Measurements from ENCODE around the gene ENOX1.

DNA sequence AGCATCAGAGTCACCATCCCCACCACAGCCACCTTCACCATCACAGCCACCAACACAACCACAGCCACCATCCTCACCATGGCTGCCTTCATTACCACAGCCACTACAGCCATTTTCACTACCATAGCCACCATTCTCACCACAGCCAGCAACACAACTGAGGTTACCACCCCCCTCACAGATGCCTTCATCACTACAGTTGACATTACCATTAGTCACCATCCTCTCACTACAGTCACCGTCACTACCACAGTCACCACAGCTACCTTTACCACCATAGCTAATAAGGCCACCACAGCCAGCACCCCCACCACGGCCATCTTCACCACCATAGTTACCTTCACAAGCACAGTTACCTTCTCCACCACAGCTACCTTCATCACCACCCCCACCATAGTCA is 493.8 kb downstream of the ENOX1 start:
- TF ChIP-seq, protein P1, sequence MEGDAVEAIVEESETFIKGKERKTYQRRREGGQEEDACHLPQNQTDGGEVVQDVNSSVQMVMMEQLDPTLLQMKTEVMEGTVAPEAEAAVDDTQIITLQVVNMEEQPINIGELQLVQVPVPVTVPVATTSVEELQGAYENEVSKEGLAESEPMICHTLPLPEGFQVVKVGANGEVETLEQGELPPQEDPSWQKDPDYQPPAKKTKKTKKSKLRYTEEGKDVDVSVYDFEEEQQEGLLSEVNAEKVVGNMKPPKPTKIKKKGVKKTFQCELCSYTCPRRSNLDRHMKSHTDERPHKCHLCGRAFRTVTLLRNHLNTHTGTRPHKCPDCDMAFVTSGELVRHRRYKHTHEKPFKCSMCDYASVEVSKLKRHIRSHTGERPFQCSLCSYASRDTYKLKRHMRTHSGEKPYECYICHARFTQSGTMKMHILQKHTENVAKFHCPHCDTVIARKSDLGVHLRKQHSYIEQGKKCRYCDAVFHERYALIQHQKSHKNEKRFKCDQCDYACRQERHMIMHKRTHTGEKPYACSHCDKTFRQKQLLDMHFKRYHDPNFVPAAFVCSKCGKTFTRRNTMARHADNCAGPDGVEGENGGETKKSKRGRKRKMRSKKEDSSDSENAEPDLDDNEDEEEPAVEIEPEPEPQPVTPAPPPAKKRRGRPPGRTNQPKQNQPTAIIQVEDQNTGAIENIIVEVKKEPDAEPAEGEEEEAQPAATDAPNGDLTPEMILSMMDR (IDR thresholded peaks at IDR 0.05) = no peak
- TF ChIP-seq ZFX (IDR thresholded peaks at IDR 0.05; ENCODE audit: borderline replicate concordance) = no peak
